HepG2 (cell line): Measurements from ENCODE around the gene RNF5. TPM values are rescaled to one million over a fixed set of nuclear protein-coding genes. Genes with fewer than 3 reads are reported as not detected.

Source experiments
- ATF7 ChIP-seq, 2 experiments: fragments of 450-650 bp in 1 of 2; sonication (generic) in 1 of 2; formaldehyde crosslinking in 1 of 2; IDR thresholded peaks; 2 replicates each; pipeline versions ENCODE4 v1.4.0 to v1.6.1; 2016 to 2020; ENCODE audit warnings: antibody characterized with exemption in 1 of 2, mild to moderate bottlenecking in 1 of 2, missing genetic modification reagents in 1 of 2
- CBX5 ChIP-seq: sonication (generic); formaldehyde crosslinking; IDR thresholded peaks from 2 replicates; pipeline ENCODE4 v1.4.0; 2020; ENCODE audit warnings: missing genetic modification reagents, borderline replicate concordance
- EED ChIP-seq: sonication (generic); formaldehyde crosslinking; IDR thresholded peaks from 2 replicates; pipeline ENCODE4 v1.5.0; 2020; ENCODE audit warnings: mild to moderate bottlenecking, missing genetic modification reagents
- GMEB2 ChIP-seq: IDR thresholded peaks from 2 replicates; pipeline ENCODE4 v1.6.1; 2016; ENCODE audit warnings: missing biosample characterization, missing genetic modification reagents, low read depth
- HDAC6 ChIP-seq: fragments of 200-600 bp; sonication (generic); IDR thresholded peaks from 2 replicates; pipeline ENCODE4 v1.7.0; 2017; ENCODE audit warnings: mild to moderate bottlenecking, antibody characterized with exemption, low read length, low read depth
- HMGXB3 ChIP-seq: sonication (generic); formaldehyde crosslinking; IDR thresholded peaks from 2 replicates; pipeline ENCODE4 v1.4.0; 2020; ENCODE audit warnings: missing genetic modification reagents, borderline replicate concordance
- HNRNPL ChIP-seq: fragments of 200-400 bp; formaldehyde crosslinking; IDR thresholded peaks from 2 replicates; pipeline ENCODE4 v1.6.1; 2017; ENCODE audit warnings: mild to moderate bottlenecking, low read depth, low read length
- POLR2AphosphoS2 ChIP-seq: IDR thresholded peaks from 2 replicates; pipeline ENCODE4 v1.6.1; 2011; ENCODE audit warnings: low read depth, low read length, improper control_type of control experiment
- SATB2 ChIP-seq: sonication (generic); formaldehyde crosslinking; IDR thresholded peaks from 2 replicates; pipeline ENCODE4 v1.5.0; 2020; ENCODE audit warnings: missing genetic modification reagents
- SOX5 ChIP-seq: IDR thresholded peaks from 2 replicates; pipeline ENCODE4 v1.6.1; 2016; ENCODE audit warnings: borderline replicate concordance
- ZNF33B ChIP-seq: sonication (generic); formaldehyde crosslinking; IDR thresholded peaks from 2 replicates; pipeline ENCODE4 v1.5.1; 2020; ENCODE audit warnings: mild to moderate bottlenecking, missing genetic modification reagents
- ZNF431 ChIP-seq: sonication (generic); formaldehyde crosslinking; IDR thresholded peaks from 2 replicates; pipeline ENCODE4 v1.9.0; 2022; ENCODE audit warnings: missing genetic modification reagents, low read depth, mild to moderate bottlenecking, borderline replicate concordance
- ZNF432 ChIP-seq: sonication (generic); formaldehyde crosslinking; IDR thresholded peaks from 2 replicates; pipeline ENCODE4 v1.5.0; 2020; ENCODE audit warnings: missing genetic modification reagents, mild to moderate bottlenecking, borderline replicate concordance
- ZNF746 ChIP-seq: sonication (generic); formaldehyde crosslinking; IDR thresholded peaks from 2 replicates; pipeline ENCODE4 v1.8.0; 2022; ENCODE audit warnings: mild to moderate bottlenecking, missing genetic modification reagents
- ZNF777 ChIP-seq: sonication (generic); formaldehyde crosslinking; IDR thresholded peaks from 2 replicates; pipeline ENCODE4 v1.4.0; 2020; ENCODE audit warnings: missing genetic modification reagents
- ZNF790 ChIP-seq: sonication (generic); formaldehyde crosslinking; IDR thresholded peaks from 2 replicates; pipeline ENCODE4 v1.8.0; 2022; ENCODE audit warnings: missing genetic modification reagents, mild to moderate bottlenecking, borderline replicate concordance
- ZNF879 ChIP-seq: sonication (generic); formaldehyde crosslinking; IDR thresholded peaks from 2 replicates; pipeline ENCODE4 v1.8.1; 2023; ENCODE audit warnings: missing genetic modification reagents
- polyA plus RNA-seq, 8 experiments: library from polyadenylated mRNA; depleted of rRNA in 3 of 8; stranded (reverse) in 7 of 8; unstranded in 1 of 8; fragments of >200 nt; fragmentation: Illumina TruSeq in 4 of 8; extraction: Trizol in 4 of 8; gene quantifications; 2 replicates each; pipeline versions ENCODE4 v1.2.1 to v1.2.3, GENCODE V29; 2011 to 2016; ENCODE audit warnings: low read depth in 4 of 8, missing spikeins in 1 of 8, mixed read lengths in 1 of 8; ENCODE audit not compliant: insufficient read depth in 1 of 8
- total RNA-seq, 5 experiments: library from RNA; depleted of rRNA; stranded (reverse); fragments of >200 nt; fragmentation: Illumina TruSeq; extraction: Trizol; gene quantifications; 2 replicates each; pipeline ENCODE4 v1.2.3, GENCODE V29; 2016; ENCODE audit warnings: low read depth in 1 of 5
- TF ChIP-seq, protein P1 (sequence below): IDR thresholded peaks from 2 replicates; pipeline ENCODE4 v1.6.1; 2016; ENCODE audit warnings: low read depth, missing genetic modification reagents, missing compliant biosample characterization

Gene RNF5
- total and polyA plus RNA-seq, 2 of the 13 experiments (the other 11 are each of a cell fraction or from before 2014, with no cell fraction given): 98.0 to 131 TPM

DNA sequence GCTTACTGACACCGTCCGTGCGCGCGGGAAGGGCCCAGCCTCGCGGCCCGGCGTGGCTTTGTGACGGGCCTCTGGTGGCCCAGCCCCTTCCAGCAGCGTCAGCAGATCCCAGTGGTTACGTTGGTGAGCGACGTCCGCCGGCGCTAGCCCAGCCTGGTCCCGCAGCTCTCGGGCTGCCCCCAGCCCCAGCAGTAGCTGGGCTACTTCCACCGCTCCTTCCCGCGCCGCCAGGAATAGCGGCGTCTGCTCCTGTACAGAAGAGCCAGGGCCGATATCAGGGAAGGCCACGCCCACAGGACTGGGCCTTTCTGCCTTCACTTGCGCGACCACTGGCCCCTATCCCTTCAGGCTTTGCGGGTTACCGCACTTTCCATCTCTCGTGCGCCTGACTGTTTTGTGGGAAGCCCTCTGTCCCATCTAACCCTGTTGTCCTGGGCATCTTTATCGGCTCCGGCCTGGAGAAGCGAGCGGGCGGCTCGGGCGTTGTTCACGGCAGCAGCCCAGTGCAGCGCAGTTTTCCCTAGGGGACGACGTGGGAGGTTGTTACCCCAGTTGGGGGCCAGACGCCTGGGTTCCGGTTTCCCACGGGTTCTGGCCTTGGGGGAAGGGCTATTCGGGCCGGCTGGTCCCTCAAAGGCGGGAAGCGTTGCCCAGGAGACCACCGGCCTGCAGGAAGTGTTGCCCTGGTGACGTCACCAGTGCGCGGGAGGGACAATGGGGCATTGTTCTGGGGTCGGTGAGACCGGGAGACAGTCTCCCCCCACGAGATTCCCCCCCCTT is 17.9 kb downstream of the RNF5 start (continued):
- TF ChIP-seq GMEB2 (peak; percentile 91), ZNF879 (CRISPR knock-in tag) (peak; percentile 8; the same call in 1 of the 2 replicates), ZNF431 (CRISPR knock-in tag) (peak; percentile 57; the same call in 1 of the 2 replicates), ZNF746 (peak; percentile 65), ZNF432 (CRISPR knock-in tag) (no peak), CBX5 (CRISPR knock-in tag) (peak; percentile 12; the same call in 1 of the 2 replicates), SOX5 (CRISPR knock-in tag) (peak; percentile 97), HNRNPL (no peak), POLR2AphosphoS2 (no peak), ZNF33B (0 out of 2 replicates have a peak, but pooled peaks have one; percentile 93), ZNF777 (CRISPR knock-in tag) (no peak), ATF7 (IDR thresholded peaks at IDR 0.05) (peak; percentile 99), ATF7 (CRISPR knock-in tag; IDR thresholded peaks at IDR 0.05) (peak; percentile 95), SATB2 (CRISPR knock-in tag) (no peak), ZNF790 (0 out of 2 replicates have a peak, but pooled peaks have one; percentile 66), EED (peak; percentile 12; the same call in 1 of the 2 replicates), HMGXB3 (no peak; the same call in 1 of the 2 replicates), HDAC6 (no peak)
- TF ChIP-seq, protein P1, sequence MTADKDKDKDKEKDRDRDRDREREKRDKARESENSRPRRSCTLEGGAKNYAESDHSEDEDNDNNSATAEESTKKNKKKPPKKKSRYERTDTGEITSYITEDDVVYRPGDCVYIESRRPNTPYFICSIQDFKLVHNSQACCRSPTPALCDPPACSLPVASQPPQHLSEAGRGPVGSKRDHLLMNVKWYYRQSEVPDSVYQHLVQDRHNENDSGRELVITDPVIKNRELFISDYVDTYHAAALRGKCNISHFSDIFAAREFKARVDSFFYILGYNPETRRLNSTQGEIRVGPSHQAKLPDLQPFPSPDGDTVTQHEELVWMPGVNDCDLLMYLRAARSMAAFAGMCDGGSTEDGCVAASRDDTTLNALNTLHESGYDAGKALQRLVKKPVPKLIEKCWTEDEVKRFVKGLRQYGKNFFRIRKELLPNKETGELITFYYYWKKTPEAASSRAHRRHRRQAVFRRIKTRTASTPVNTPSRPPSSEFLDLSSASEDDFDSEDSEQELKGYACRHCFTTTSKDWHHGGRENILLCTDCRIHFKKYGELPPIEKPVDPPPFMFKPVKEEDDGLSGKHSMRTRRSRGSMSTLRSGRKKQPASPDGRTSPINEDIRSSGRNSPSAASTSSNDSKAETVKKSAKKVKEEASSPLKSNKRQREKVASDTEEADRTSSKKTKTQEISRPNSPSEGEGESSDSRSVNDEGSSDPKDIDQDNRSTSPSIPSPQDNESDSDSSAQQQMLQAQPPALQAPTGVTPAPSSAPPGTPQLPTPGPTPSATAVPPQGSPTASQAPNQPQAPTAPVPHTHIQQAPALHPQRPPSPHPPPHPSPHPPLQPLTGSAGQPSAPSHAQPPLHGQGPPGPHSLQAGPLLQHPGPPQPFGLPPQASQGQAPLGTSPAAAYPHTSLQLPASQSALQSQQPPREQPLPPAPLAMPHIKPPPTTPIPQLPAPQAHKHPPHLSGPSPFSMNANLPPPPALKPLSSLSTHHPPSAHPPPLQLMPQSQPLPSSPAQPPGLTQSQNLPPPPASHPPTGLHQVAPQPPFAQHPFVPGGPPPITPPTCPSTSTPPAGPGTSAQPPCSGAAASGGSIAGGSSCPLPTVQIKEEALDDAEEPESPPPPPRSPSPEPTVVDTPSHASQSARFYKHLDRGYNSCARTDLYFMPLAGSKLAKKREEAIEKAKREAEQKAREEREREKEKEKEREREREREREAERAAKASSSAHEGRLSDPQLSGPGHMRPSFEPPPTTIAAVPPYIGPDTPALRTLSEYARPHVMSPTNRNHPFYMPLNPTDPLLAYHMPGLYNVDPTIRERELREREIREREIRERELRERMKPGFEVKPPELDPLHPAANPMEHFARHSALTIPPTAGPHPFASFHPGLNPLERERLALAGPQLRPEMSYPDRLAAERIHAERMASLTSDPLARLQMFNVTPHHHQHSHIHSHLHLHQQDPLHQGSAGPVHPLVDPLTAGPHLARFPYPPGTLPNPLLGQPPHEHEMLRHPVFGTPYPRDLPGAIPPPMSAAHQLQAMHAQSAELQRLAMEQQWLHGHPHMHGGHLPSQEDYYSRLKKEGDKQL (CRISPR knock-in tag): peak; percentile 62
